Rectal smooth muscle tissue (tissue), 1 donor: ENCODE data around the gene KARS1.
"Not testable (repeated sequence)": the region's sequence is repeated elsewhere in the genome, so short reads cannot be mapped to it uniquely, and the experiment has no call there.

Source experiments
- H3K27ac ChIP-seq: one replicate; pipeline ENCODE4 v1.7.0; 2013; ENCODE audit warnings: low read depth, low read length, inconsistent platforms
- H3K27me3 ChIP-seq: one replicate; pipeline ENCODE4 v1.7.0; 2013; ENCODE audit warnings: low read length; ENCODE audit not compliant: control insufficient read depth, insufficient read depth
- H3K36me3 ChIP-seq: one replicate; pipeline ENCODE4 v1.7.0; 2013; ENCODE audit warnings: low read length; ENCODE audit not compliant: control insufficient read depth, insufficient read depth
- H3K4me1 ChIP-seq: one replicate; pipeline ENCODE4 v1.7.0; 2013; ENCODE audit warnings: low read length; ENCODE audit not compliant: control insufficient read depth, insufficient read depth
- H3K4me3 ChIP-seq: one replicate; pipeline ENCODE4 v1.7.0; 2013; ENCODE audit warnings: low read length
- H3K9ac ChIP-seq: one replicate; pipeline ENCODE4 v1.7.0; 2013; ENCODE audit warnings: low read length

KARS1 gene

GRCh38 chr16:75593308-75593707 lies 54.2 kb downstream of the KARS1 start:
- Histone ChIP-seq H3K27ac (no peak overlapping the region), H3K27me3 (no peaks in the 10 kb centered on the region), H3K4me1 (peaks cover 22% of the 10 kb centered on the region), H3K4me3 (no peak overlapping the region), H3K36me3 (peaks cover 4% of the 10 kb centered on the region), H3K9ac (no peak overlapping the region)

- H3K4me3 ChIP-seq, H3K9ac ChIP-seq, H3K36me3 ChIP-seq, H3K27ac ChIP-seq, H3K27me3 ChIP-seq: not testable (repeated sequence)
- peaks cover 22% of the 10 kb centered on the region for H3K4me1 ChIP-seq
Measured at GRCh38 chr16:75591927-75592326, 55.5 kb downstream of the KARS1 start.

GRCh38 chr16:75590920-75591843 lies 56.3 kb downstream of the KARS1 start:
- Histone ChIP-seq H3K9ac (no peak overlapping the region), H3K36me3 (no peaks in the 10 kb centered on the region), H3K4me1 (peaks cover 22% of the 10 kb centered on the region), H3K27ac (peak overlapping the region; percentile 86), H3K27me3 (no peaks in the 10 kb centered on the region), H3K4me3 (peak overlapping the region; percentile 22)

GRCh38 chr16:75589306-75589705 lies 58.2 kb downstream of the KARS1 start:
- Histone ChIP-seq H3K27ac (peak overlapping the region; percentile 67), H3K4me1 (peaks cover 22% of the 10 kb centered on the region)

GRCh38 chr16:75588716-75589115 lies 58.7 kb downstream of the KARS1 start:
- peaks cover 22% of the 10 kb centered on the region for H3K4me1 ChIP-seq
- no peak overlapping the region for H3K4me3 ChIP-seq
- no peak overlapping the region for H3K9ac ChIP-seq
- peak overlapping the region; percentile 67 for H3K27ac ChIP-seq
- H3K36me3 ChIP-seq, result no peaks in the 10 kb centered on the region
- no peaks in the 10 kb centered on the region for H3K27me3 ChIP-seq

More at GRCh38 chr16:75589306-75589705, 58.2 kb downstream of the KARS1 start:
- H3K36me3 ChIP-seq, result no peaks in the 10 kb centered on the region
- H3K4me3 ChIP-seq, result no peak overlapping the region
- no peaks in the 10 kb centered on the region for H3K27me3 ChIP-seq
- H3K9ac ChIP-seq, result no peak overlapping the region

GRCh38 chr16:75584108-75584507 lies 63.4 kb downstream of the KARS1 start:
- H3K4me3 ChIP-seq, result no peak overlapping the region
- H3K9ac ChIP-seq, result no peak overlapping the region
- peaks cover 5% of the 10 kb centered on the region for H3K4me1 ChIP-seq
- no peak overlapping the region for H3K27ac ChIP-seq
- no peaks in the 10 kb centered on the region for H3K27me3 ChIP-seq
- H3K36me3 ChIP-seq, result no peaks in the 10 kb centered on the region

- Histone ChIP-seq H3K27me3 (no peaks in the 10 kb centered on the region), H3K36me3 (peaks cover 19% of the 10 kb centered on the region), H3K9ac (no peak overlapping the region), H3K27ac (no peak overlapping the region), H3K4me3 (no peak overlapping the region), H3K4me1 (no peaks in the 10 kb centered on the region)
Measured at GRCh38 chr16:75579281-75579834, 68.1 kb downstream of the KARS1 start.

- H3K27ac ChIP-seq, result no peak overlapping the region
Measured at GRCh38 chr16:75578725-75579124, 68.7 kb downstream of the KARS1 start.

GRCh38 chr16:75578212-75578611 lies 69.3 kb downstream of the KARS1 start:
- Histone ChIP-seq H3K27ac (no peak overlapping the region), H3K4me3 (no peak overlapping the region), H3K36me3 (peaks cover 22% of the 10 kb centered on the region)

More at GRCh38 chr16:75578725-75579124, 68.7 kb downstream of the KARS1 start:
- H3K27me3 ChIP-seq, result no peaks in the 10 kb centered on the region
- H3K4me3 ChIP-seq, result no peak overlapping the region
- no peaks in the 10 kb centered on the region for H3K4me1 ChIP-seq
- H3K36me3 ChIP-seq, result peaks cover 22% of the 10 kb centered on the region
- no peak overlapping the region for H3K9ac ChIP-seq

More at GRCh38 chr16:75578212-75578611, 69.3 kb downstream of the KARS1 start:
- Histone ChIP-seq H3K9ac (no peak overlapping the region), H3K4me1 (no peaks in the 10 kb centered on the region), H3K27me3 (no peaks in the 10 kb centered on the region)
